GM12878 (cell line): ENCODE measurements around the gene WWOX. TPM values are rescaled to one million over a fixed set of nuclear protein-coding genes. Genes with fewer than 3 reads are reported as not detected.

ENCODE experiments used
- ATAC-seq: fragments of 200-7000 bp; cut with Tn5 transposase; 3 replicates; pipeline ENCODE4 v1.9.1; 2020; ENCODE audit warnings: mild to moderate bottlenecking, moderate library complexity
- BruUV-seq: library from RNA; stranded (reverse); fragments of 400-500 nt; replicated peaks from 2 replicates; lab custom pipeline; 2021; lab: Mats Ljungman, UMichigan
- CTCF ChIA-PET: fragments of 300-600 bp; sonication (Branson Sonifier 250); formaldehyde crosslinking; extraction: SDS; loops from one replicate; lab custom pipeline; 2021; ENCODE audit warnings: inconsistent platforms; lab: Yijun Ruan, JAX
- POLR2A ChIA-PET: fragments of 350-600 bp; formaldehyde crosslinking; extraction: SDS; loops from one replicate; lab custom pipeline; 2021; ENCODE audit warnings: inconsistent platforms; lab: Charles Lee
- RAD21 ChIA-PET: fragments of 300-600 bp; sonication (Branson Sonifier 250); formaldehyde crosslinking; loops from one replicate; lab custom pipeline; 2023; ENCODE audit warnings: antibody characterized with exemption; ENCODE audit not compliant: unreplicated experiment; lab: Charles Lee
- SMC1A ChIA-PET: fragments of 300-600 bp; sonication (Branson Sonifier 250); formaldehyde crosslinking; loops from one replicate; lab custom pipeline; 2023; ENCODE audit not compliant: unreplicated experiment, uncharacterized antibody; lab: Charles Lee
- DNase-seq: peaks from one replicate; pipeline ENCODE4 v3.0.0-alpha.2; 2011; ENCODE audit warnings: low read depth, low spot score
- FAIRE-seq: peaks from 3 replicates; lab custom pipeline; 2011; peaks lifted over from hg19 to GRCh38; lab: Jason Lieb, UNC
- H2AFZ ChIP-seq: 2 replicates; pipeline ENCODE4 v1.6.0; 2011; ENCODE audit warnings: low read depth, low read length, control low read depth; ENCODE audit not compliant: control insufficient read depth
- H3K27ac ChIP-seq: 2 replicates; pipeline ENCODE4 v1.5.1; 2011; ENCODE audit warnings: control low read depth; ENCODE audit not compliant: control insufficient read depth, insufficient read depth
- H3K27me3 ChIP-seq, 2 experiments: replicated peaks in 1 of 2; 2 replicates each; pipeline versions ENCODE4 v1.6.0 to v1.6.1; 2011; ENCODE audit warnings: low read length in 1 of 2; ENCODE audit not compliant: control insufficient read depth in 2 of 2, insufficient read depth in 2 of 2
- H3K36me3 ChIP-seq, 2 experiments: 2 replicates each; pipeline ENCODE4 v1.5.1; 2011; ENCODE audit warnings: low read length in 1 of 2; ENCODE audit not compliant: control insufficient read depth in 2 of 2, insufficient read depth in 2 of 2
- H3K4me1 ChIP-seq: 2 replicates; pipeline ENCODE4 v1.6.1; 2011; ENCODE audit warnings: mild to moderate bottlenecking, low read length, moderate library complexity, mixed read lengths; ENCODE audit not compliant: control insufficient read depth, insufficient read depth
- H3K4me2 ChIP-seq: 2 replicates; pipeline ENCODE4 v1.6.0; 2011; ENCODE audit warnings: control low read depth; ENCODE audit not compliant: control insufficient read depth, insufficient read depth
- H3K4me3 ChIP-seq: fragments of 200-600 bp; sonication (generic); 2 replicates; pipeline ENCODE4 v1.5.1; 2016
- H3K79me2 ChIP-seq: 2 replicates; pipeline ENCODE4 v1.6.0; 2011; ENCODE audit warnings: low read length; ENCODE audit not compliant: control insufficient read depth, insufficient read depth
- H3K9ac ChIP-seq: 2 replicates; pipeline ENCODE4 v1.8.0; 2011; ENCODE audit warnings: low read length, control low read depth, mixed read lengths; ENCODE audit not compliant: control insufficient read depth, insufficient read depth
- H3K9me3 ChIP-seq: replicated peaks from 3 replicates; pipeline ENCODE4 v1.5.1; 2011; ENCODE audit warnings: mild to moderate bottlenecking, low read length; ENCODE audit not compliant: control insufficient read depth, insufficient read depth
- H4K20me1 ChIP-seq: 2 replicates; pipeline ENCODE4 v1.6.0; 2011; ENCODE audit not compliant: control insufficient read depth, insufficient read depth
- BMI1 ChIP-seq: fragments of 450-650 bp; IDR thresholded peaks from 2 replicates; pipeline ENCODE4 v1.6.1; 2016; ENCODE audit warnings: mild to moderate bottlenecking, moderate library complexity, borderline replicate concordance
- BRCA1 ChIP-seq: IDR thresholded peaks from 2 replicates; pipeline ENCODE4 v1.6.1; 2011; ENCODE audit warnings: low read depth, low read length, improper control_type of control experiment
- CHD4 ChIP-seq: fragments of 200-600 bp; sonication (generic); IDR thresholded peaks from 2 replicates; pipeline ENCODE4 v1.6.1; 2016; ENCODE audit warnings: mild to moderate bottlenecking
- IRF4 ChIP-seq: IDR thresholded peaks from 2 replicates; pipeline ENCODE4 v1.6.1; 2011; ENCODE audit warnings: low read depth, low read length
- PAX5 ChIP-seq: IDR thresholded peaks from 2 replicates; pipeline ENCODE4 v1.6.1; 2011; ENCODE audit warnings: low read depth, low read length, borderline replicate concordance
- POLR2AphosphoS2 ChIP-seq: IDR thresholded peaks from 2 replicates; pipeline ENCODE4 v1.6.1; 2011; ENCODE audit warnings: low read depth, mild to moderate bottlenecking, low read length, improper control_type of control experiment, moderate library complexity
- RAD21 ChIP-seq: IDR thresholded peaks from 2 replicates; pipeline ENCODE4 v1.6.1; 2011; ENCODE audit warnings: mild to moderate bottlenecking, low read depth, low read length, moderate library complexity; ENCODE audit not compliant: insufficient read depth
- RB1 ChIP-seq: fragments of 450-650 bp; formaldehyde crosslinking; IDR thresholded peaks from 2 replicates; pipeline ENCODE4 v1.6.1; 2017; ENCODE audit warnings: mild to moderate bottlenecking, borderline replicate concordance
- SMARCA5 ChIP-seq: fragments of 450-650 bp; IDR thresholded peaks from 2 replicates; pipeline ENCODE4 v1.6.1; 2017; ENCODE audit warnings: mild to moderate bottlenecking
- SREBF1 ChIP-seq: IDR thresholded peaks from 2 replicates; pipeline ENCODE4 v1.6.1; 2012; ENCODE audit warnings: mild to moderate bottlenecking, low read length
- ZNF384 ChIP-seq: IDR thresholded peaks from 2 replicates; pipeline ENCODE4 v1.6.1; 2012; ENCODE audit warnings: low read depth, mild to moderate bottlenecking, low read length, improper control_type of control experiment, borderline replicate concordance
- WGBS: methylation state at CpG from one replicate; pipeline ENCODE4 v1.1.6; 2016; ENCODE audit warnings: low lambda C conversion rate; ENCODE audit not compliant: insufficient replicate concordance, insufficient coverage; ENCODE audit errors: missing lambda C conversion rate; 5-methylcytosine and 5-hydroxymethylcytosine counted together
- in situ Hi-C: fragments of 300-500 bp; cut with MboI; formaldehyde crosslinking; loops from 9 replicates; pipeline ENCODE4 v1.14.3; 2018; ENCODE audit warnings: mixed read lengths
- intact Hi-C: fragments of 100-400 bp; cut with micrococcal nuclease; formaldehyde crosslinking; loops from one replicate; pipeline ENCODE4 v1.14.2; 2022; ENCODE audit not compliant: unreplicated experiment
- polyA plus RNA-seq, 11 experiments: library from polyadenylated mRNA; depleted of rRNA in 4 of 11; unstranded in 6 of 11; stranded (reverse) in 5 of 11; fragments of >200 nt; fragmentation: Nextera tagmentation in 4 of 11; fragmentation: Illumina TruSeq in 1 of 11; extraction: Ambion mirVana in 4 of 11; extraction: Trizol in 1 of 11; gene quantifications; 1 replicate in 1 of 11; 2 replicates in 10 of 11; pipeline versions ENCODE4 v1.2.1 to v1.2.3, GENCODE V29; 2011 to 2016; ENCODE audit warnings: inconsistent platforms in 2 of 11, missing spikeins in 2 of 11, low read depth in 1 of 11
- total RNA-seq, 4 experiments: library from RNA; depleted of rRNA in 3 of 4; stranded (reverse); fragments of >200 nt in 3 of 4; fragmentation: Illumina TruSeq in 1 of 4; extraction: Trizol in 1 of 4; gene quantifications; 2 replicates each; pipeline versions ENCODE4 v1.2.1 to v1.2.3, GENCODE V29; 2013 to 2021

WWOX gene
- total and polyA plus RNA-seq, 10 of the 15 experiments (the other 5 are each of a cell fraction or from before 2014, with no cell fraction given) = 2.8 to 24.4 (median 17.8) TPM

GRCh38 chr16:79008036-79008868 lies 908.8 kb downstream of the WWOX start:
- H3K4me1 ChIP-seq = peaks cover 6% of the 10 kb centered on the region
- no peaks in the 10 kb centered on the region; a peak in 1 of 4 replicates for H3K27me3 ChIP-seq
- H3K9ac ChIP-seq = no peak overlapping the region
- no peak overlapping the region for H3K4me3 ChIP-seq
- ATAC-seq (no peak; the same call in 2 of the 3 replicates), DNase-seq (no peak), FAIRE-seq (no peak)
- no peaks in the 10 kb centered on the region for H3K79me2 ChIP-seq
- H3K4me2 ChIP-seq = no peak overlapping the region
- H4K20me1 ChIP-seq = no peaks in the 10 kb centered on the region
- intact Hi-C loops = no loop called here
- TF ChIP-seq CHD4 = no peak
- no peak for TF ChIP-seq IRF4
- TF ChIP-seq POLR2AphosphoS2 = no peak
- no peak for TF ChIP-seq SMARCA5
- TF ChIP-seq RB1 = no peak
- TF ChIP-seq BRCA1 = no peak
- no peak for TF ChIP-seq RAD21
- TF ChIP-seq SREBF1 = no peak
- TF ChIP-seq ZNF384 = no peak
- TF ChIP-seq PAX5 = no peak
- TF ChIP-seq BMI1 = no peak
- WGBS = 34% methylated on average over 9 of the region's 9 CpGs
- SMC1A ChIA-PET = no interaction called here
- in situ Hi-C loops = no loop called here
- POLR2A ChIA-PET = no interaction called here
- RAD21 ChIA-PET = no interaction called here
- CTCF ChIA-PET = no interaction called here
- BruUV-seq = no TSS peak
- no peak overlapping the region for H2AFZ ChIP-seq
- H3K9me3 ChIP-seq = no peaks in the 10 kb centered on the region; the same call in 2 of the 3 replicates
- no peak overlapping the region for H3K27ac ChIP-seq
- H3K36me3 ChIP-seq = no peaks in the 10 kb centered on the region
